ENCODE results near the gene SUPT5H. TPM values are rescaled to one million over a fixed set of nuclear protein-coding genes. Genes with fewer than 3 reads are reported as not detected.
A peak's percentile ranks its signal among the peaks of the same experiment; 100 is the strongest.

The SUPT5H gene
- total and polyA plus RNA-seq, 2 of the 13 experiments (the other 11 are each of a cell fraction or from before 2014, with no cell fraction given), result 48.2 to 51.7 TPM

DNA sequence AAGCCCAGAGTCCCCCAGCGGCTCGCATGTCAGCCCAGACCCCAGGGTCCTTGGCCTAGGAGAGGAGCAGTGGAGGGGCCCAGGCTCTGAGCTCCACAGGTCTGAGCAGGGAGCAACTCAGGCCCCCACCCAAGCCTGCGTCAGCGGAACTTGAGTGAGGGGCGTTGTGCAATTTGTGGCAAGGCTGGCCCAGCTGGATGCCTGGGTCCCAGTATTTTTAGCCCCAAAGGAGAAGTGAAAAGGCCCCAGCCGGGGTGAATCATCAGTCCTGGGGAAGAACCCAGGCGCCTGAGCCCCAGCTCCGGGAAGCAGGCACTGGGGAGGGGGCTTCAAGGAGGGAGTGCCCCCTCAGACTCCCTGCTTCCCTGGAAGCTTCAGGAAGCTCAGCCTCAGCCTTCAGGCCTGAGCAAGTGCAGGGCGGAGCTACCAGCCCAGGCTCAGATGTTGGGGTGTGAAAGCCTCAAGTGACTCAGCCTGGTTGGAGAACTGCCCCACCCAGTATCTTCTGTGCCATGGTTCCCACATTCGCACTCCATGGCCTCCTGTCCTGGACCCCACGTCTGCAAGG is 47.0 kb upstream of the SUPT5H start (continued):
- TF ChIP-seq, protein P1, sequence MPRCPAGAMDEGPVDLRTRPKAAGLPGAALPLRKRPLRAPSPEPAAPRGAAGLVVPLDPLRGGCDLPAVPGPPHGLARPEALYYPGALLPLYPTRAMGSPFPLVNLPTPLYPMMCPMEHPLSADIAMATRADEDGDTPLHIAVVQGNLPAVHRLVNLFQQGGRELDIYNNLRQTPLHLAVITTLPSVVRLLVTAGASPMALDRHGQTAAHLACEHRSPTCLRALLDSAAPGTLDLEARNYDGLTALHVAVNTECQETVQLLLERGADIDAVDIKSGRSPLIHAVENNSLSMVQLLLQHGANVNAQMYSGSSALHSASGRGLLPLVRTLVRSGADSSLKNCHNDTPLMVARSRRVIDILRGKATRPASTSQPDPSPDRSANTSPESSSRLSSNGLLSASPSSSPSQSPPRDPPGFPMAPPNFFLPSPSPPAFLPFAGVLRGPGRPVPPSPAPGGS (CRISPR knock-in tag; IDR thresholded peaks at IDR 0.05), result no peak
- TF ChIP-seq NFKB2 (CRISPR knock-in tag; IDR thresholded peaks at IDR 0.05; ENCODE audit: borderline replicate concordance) (0 out of 2 replicates have a peak, but pooled peaks have one; percentile 36), RXRA (CRISPR knock-in tag; IDR thresholded peaks at IDR 0.05) (no peak), AGO2 (optimal IDR thresholded peaks at IDR 0.05; ENCODE audit: low read depth, low read length) (peak; percentile 85), ZNF430 (CRISPR knock-in tag; IDR thresholded peaks at IDR 0.05) (0 out of 2 replicates have a peak, but pooled peaks have one; percentile 12), ZNF337 (CRISPR knock-in tag; IDR thresholded peaks at IDR 0.05; ENCODE audit: borderline replicate concordance, low read depth) (no peak), GABPB1 (CRISPR knock-in tag; IDR thresholded peaks at IDR 0.05) (no peak; the same call in 1 of the 2 replicates), SOX6 (IDR thresholded peaks at IDR 0.05) (no peak), SOX6 (CRISPR knock-in tag; IDR thresholded peaks at IDR 0.05) (no peak), KDM3A (CRISPR knock-in tag; IDR thresholded peaks at IDR 0.05; ENCODE audit: low read depth) (no peak), PTBP1 (IDR thresholded peaks at IDR 0.05; ENCODE audit: low read depth, low read length, poor library complexity, severe bottlenecking) (peak; percentile 73), TOE1 (CRISPR knock-in tag; IDR thresholded peaks at IDR 0.05) (no peak), KDM2A (CRISPR knock-in tag; IDR thresholded peaks at IDR 0.05; ENCODE audit: borderline replicate concordance, low read depth) (0 out of 2 replicates have a peak, but pooled peaks have one; percentile 12), IKZF1 (IDR thresholded peaks at IDR 0.05) (no peak), PCBP1 (IDR thresholded peaks at IDR 0.05; ENCODE audit: borderline replicate concordance, low read depth, low read length) (no peak), PPARG (CRISPR knock-in tag; conservative IDR thresholded peaks at IDR 0.05) (no peak), ZKSCAN8 (CRISPR knock-in tag; IDR thresholded peaks at IDR 0.05; ENCODE audit: borderline replicate concordance) (no peak), ZNF44 (CRISPR knock-in tag; IDR thresholded peaks at IDR 0.05) (no peak)
- TF ChIP-seq, protein P2, sequence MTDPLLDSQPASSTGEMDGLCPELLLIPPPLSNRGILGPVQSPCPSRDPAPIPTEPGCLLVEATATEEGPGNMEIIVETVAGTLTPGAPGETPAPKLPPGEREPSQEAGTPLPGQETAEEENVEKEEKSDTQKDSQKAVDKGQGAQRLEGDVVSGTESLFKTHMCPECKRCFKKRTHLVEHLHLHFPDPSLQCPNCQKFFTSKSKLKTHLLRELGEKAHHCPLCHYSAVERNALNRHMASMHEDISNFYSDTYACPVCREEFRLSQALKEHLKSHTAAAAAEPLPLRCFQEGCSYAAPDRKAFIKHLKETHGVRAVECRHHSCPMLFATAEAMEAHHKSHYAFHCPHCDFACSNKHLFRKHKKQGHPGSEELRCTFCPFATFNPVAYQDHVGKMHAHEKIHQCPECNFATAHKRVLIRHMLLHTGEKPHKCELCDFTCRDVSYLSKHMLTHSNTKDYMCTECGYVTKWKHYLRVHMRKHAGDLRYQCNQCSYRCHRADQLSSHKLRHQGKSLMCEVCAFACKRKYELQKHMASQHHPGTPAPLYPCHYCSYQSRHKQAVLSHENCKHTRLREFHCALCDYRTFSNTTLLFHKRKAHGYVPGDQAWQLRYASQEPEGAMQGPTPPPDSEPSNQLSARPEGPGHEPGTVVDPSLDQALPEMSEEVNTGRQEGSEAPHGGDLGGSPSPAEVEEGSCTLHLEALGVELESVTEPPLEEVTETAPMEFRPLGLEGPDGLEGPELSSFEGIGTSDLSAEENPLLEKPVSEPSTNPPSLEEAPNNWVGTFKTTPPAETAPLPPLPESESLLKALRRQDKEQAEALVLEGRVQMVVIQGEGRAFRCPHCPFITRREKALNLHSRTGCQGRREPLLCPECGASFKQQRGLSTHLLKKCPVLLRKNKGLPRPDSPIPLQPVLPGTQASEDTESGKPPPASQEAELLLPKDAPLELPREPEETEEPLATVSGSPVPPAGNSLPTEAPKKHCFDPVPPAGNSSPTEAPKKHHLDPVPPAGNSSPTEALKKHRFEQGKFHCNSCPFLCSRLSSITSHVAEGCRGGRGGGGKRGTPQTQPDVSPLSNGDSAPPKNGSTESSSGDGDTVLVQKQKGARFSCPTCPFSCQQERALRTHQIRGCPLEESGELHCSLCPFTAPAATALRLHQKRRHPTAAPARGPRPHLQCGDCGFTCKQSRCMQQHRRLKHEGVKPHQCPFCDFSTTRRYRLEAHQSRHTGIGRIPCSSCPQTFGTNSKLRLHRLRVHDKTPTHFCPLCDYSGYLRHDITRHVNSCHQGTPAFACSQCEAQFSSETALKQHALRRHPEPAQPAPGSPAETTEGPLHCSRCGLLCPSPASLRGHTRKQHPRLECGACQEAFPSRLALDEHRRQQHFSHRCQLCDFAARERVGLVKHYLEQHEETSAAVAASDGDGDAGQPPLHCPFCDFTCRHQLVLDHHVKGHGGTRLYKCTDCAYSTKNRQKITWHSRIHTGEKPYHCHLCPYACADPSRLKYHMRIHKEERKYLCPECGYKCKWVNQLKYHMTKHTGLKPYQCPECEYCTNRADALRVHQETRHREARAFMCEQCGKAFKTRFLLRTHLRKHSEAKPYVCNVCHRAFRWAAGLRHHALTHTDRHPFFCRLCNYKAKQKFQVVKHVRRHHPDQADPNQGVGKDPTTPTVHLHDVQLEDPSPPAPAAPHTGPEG (CRISPR knock-in tag; IDR thresholded peaks at IDR 0.05), result 0 out of 2 replicates have a peak, but pooled peaks have one; percentile 20
- TF ChIP-seq, protein P3, sequence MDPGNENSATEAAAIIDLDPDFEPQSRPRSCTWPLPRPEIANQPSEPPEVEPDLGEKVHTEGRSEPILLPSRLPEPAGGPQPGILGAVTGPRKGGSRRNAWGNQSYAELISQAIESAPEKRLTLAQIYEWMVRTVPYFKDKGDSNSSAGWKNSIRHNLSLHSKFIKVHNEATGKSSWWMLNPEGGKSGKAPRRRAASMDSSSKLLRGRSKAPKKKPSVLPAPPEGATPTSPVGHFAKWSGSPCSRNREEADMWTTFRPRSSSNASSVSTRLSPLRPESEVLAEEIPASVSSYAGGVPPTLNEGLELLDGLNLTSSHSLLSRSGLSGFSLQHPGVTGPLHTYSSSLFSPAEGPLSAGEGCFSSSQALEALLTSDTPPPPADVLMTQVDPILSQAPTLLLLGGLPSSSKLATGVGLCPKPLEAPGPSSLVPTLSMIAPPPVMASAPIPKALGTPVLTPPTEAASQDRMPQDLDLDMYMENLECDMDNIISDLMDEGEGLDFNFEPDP (CRISPR knock-in tag; conservative IDR thresholded peaks at IDR 0.05), result no peak
- TF ChIP-seq, protein P4, sequence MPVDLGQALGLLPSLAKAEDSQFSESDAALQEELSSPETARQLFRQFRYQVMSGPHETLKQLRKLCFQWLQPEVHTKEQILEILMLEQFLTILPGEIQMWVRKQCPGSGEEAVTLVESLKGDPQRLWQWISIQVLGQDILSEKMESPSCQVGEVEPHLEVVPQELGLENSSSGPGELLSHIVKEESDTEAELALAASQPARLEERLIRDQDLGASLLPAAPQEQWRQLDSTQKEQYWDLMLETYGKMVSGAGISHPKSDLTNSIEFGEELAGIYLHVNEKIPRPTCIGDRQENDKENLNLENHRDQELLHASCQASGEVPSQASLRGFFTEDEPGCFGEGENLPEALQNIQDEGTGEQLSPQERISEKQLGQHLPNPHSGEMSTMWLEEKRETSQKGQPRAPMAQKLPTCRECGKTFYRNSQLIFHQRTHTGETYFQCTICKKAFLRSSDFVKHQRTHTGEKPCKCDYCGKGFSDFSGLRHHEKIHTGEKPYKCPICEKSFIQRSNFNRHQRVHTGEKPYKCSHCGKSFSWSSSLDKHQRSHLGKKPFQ (CRISPR knock-in tag; IDR thresholded peaks at IDR 0.05; ENCODE audit: insufficient replicate concordance), result peak; percentile 28
